OCI-LY1 (cell line): Measurements from ENCODE around the gene CREG2.

Experiments used
- EZH2 ChIP-seq: fragments of 200-600 bp; sonication (generic), shearing (Covaris generic); IDR thresholded peaks from 2 replicates; pipeline ENCODE4 v1.8.0; 2017; ENCODE audit warnings: borderline replicate concordance, mixed run types, mild to moderate bottlenecking, antibody characterized with exemption, low read length, moderate library complexity, mixed read lengths
- TF ChIP-seq, protein P1 (sequence below): fragments of 200-600 bp; sonication (generic), shearing (Covaris generic); IDR thresholded peaks from 2 replicates; pipeline ENCODE4 v1.5.1; 2017; ENCODE audit warnings: mild to moderate bottlenecking, antibody characterized with exemption, low read length, moderate library complexity, mixed read lengths

- TF ChIP-seq, protein P1, sequence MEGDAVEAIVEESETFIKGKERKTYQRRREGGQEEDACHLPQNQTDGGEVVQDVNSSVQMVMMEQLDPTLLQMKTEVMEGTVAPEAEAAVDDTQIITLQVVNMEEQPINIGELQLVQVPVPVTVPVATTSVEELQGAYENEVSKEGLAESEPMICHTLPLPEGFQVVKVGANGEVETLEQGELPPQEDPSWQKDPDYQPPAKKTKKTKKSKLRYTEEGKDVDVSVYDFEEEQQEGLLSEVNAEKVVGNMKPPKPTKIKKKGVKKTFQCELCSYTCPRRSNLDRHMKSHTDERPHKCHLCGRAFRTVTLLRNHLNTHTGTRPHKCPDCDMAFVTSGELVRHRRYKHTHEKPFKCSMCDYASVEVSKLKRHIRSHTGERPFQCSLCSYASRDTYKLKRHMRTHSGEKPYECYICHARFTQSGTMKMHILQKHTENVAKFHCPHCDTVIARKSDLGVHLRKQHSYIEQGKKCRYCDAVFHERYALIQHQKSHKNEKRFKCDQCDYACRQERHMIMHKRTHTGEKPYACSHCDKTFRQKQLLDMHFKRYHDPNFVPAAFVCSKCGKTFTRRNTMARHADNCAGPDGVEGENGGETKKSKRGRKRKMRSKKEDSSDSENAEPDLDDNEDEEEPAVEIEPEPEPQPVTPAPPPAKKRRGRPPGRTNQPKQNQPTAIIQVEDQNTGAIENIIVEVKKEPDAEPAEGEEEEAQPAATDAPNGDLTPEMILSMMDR, result no peak
- TF ChIP-seq EZH2, result no peak
These were observed 22.8 kb upstream of the CREG2 start for GRCh38 chr2:101410114-101410513.
